HG03442 (cell line): Measurements from ENCODE around the gene EML4.

ENCODE experiments used
- ATAC-seq: cut with Tn5 transposase; IDR thresholded peaks from one replicate; pipeline ENCODE4 v1.9.1; 2021; ENCODE audit warnings: mild to moderate bottlenecking, moderate library complexity; ENCODE audit not compliant: unreplicated experiment

Gene EML4

DNA sequence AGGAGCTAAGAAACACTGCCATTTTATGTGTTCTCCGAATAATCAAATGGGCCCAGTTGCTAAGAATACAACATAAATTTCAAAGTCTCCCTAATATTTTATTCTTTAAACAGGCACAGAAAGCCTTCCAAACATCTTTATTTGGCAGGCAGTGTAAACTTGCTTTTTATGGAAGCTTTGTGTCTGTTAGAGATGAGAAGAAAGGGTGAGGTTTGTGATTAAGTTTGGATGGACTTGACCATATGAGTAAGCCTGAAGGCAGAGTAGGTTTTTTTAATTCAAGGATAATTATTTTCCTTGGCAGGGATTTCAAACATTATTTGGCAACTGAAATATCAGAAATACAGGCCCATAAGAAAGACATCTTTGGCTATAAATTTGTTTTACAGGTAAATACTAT, 129.0 kb downstream of the EML4 start:
- ATAC-seq, result no peak

DNA sequence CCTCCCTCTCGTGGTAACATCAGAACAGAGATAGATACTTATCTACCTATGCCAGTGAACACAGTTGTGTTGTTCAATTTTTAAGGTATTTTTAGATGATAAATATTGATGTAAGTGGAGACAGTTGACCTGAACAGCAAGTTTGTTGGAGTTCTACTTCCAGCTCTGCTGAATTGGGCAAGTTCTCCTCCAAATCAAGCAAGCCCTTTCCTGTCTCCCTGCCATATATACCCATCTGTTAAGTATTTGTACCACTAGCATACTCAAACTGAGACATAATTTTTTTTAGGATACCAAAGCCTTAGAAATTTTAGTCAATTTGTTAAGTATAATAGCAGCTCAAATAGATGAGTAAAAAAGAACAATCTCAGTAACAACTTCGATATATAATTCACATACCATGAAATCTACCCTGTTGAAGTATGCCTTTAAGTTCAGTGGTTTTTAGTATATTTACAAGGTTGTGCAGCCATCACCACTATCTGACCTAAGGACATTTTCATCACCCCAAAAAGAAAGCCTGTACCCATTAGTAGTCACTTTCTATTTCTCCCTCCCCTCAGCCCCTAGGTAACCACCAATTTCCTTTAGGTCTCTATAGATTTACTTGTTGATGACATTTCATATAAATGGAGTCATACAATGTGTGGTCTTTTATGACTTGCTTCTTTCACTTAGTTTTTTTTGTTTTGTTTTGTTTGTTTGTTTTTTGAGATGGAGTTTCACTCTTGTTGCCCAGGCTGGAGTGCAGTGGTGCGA, 130.0 kb downstream of the EML4 start:
- ATAC-seq, result no peak

DNA sequence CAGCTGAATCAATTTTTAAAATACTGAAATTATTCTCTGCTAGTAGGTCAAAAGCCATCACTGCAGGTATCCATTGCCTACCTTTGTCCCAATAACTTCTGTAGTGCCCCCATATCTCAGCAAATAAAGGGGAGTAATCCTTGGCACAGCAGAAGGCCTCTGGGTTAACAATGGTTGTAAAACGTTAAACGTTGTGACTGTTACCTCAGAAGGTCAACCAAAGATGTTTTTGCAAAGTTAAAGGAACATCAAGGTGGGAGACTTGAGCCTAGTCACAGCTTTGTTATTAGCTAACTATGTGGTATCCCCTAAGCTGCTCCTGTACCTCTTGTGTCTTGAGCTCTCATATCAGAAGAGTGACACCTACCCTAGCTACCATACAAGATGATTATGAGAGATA, 131.4 kb downstream of the EML4 start:
- no peak for ATAC-seq

DNA sequence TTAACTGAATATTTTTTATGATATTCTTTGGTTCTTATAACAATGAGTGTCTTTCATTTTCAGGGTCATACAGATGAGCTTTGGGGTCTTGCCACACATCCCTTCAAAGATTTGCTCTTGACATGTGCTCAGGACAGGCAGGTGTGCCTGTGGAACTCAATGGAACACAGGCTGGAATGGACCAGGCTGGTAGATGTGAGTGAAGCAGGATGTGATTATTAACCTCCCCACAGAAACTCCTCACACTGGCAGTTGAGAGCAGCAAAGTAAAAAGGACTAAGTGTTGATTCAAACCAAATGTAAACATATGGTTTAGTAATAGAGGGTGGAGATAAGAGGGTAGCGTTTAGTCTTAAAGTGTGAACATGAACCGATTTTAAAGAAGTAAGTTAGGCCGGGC, 134.1 kb downstream of the EML4 start:
- no peak for ATAC-seq

DNA sequence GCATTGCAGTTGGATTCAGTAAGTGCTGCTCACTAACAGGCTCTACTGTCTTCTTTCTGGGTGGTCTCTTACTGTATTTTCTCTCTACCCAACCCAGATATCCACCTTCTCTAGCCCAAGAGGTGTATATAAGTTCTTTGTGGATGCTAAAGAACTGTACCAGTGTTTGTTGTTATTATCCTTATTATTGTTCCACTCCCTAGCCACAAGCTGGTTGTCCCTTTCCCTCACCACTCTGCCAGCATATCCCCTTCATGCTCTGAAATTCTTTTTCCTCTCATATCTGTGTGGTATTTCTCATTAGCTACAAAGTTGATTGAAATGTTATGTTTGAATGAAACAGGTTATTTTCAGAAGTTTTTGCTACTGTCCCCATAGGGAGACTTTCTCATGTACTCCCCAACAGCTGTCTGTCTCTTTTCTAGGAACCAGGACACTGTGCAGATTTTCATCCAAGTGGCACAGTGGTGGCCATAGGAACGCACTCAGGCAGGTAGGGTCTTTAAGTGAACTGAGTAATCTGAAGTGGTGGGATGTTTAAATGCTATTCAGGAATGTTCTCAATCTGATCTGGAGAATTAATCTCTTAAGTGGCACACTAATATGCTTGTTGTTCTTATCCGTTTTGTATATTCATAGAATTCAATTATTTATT, 135.0 kb downstream of the EML4 start:
- ATAC-seq, result no peak

DNA sequence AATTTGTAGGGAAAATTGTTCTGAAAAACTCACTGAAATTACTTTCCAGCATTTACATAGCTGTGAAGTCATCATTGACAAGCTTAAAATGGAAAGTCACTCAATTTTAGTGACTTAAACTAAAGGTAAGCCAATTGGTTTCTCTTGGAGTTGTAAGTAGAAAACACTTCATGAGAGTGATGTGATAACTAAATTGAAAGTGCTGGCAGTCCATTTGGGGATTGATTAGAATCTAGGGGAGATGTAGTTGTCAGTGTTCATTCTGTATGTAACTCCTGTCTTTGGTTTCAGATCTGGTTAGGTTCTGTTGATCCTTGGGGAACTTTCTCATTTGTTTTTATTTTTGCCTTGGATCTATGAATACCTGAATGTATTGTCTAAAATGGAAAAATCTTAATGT, 138.0 kb downstream of the EML4 start:
- ATAC-seq, result no peak

DNA sequence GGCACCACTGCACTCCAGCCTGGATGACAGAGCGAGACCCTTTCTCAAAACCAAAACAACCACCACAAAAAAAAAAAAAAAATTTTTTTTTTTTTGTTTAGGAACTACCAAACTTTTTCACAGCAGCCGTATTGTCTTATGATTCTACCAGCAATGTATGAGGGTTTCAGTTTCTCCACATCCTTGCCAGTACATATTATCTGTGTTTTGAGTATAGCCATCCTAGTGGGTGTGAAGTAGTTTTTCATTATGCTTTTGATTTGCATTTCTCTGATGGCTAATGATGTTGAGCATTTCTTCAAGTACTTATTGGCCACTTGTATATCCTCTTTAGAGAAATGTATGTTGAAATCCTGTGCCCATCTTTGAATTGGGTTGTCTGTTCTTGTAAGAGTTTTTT, 140.2 kb downstream of the EML4 start:
- ATAC-seq, result no peak

DNA sequence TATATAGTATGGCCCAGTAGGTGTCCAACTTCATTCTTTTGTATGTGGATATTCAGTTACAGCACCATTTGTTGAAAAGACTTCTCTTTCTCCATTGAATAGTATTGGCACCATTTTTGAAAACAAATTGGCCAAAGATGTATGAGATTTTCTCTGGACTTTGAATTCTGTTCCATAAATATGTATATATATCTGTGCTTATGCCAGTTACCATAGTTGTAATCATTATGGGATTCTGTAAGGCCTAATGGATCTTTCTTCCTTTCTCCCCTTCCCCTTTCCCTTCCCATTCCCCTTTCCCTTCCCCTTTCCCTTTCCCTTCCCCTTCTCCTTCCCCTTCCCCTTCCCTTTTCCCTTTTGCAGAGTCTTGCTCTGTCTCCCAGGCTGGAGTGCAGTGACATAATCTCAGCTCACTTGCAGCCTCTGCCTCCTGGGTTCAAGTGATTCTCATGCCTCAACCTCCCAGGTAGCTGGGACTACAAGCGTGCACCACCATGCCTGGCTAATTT, 140.9 kb downstream of the EML4 start:
- no peak for ATAC-seq

DNA sequence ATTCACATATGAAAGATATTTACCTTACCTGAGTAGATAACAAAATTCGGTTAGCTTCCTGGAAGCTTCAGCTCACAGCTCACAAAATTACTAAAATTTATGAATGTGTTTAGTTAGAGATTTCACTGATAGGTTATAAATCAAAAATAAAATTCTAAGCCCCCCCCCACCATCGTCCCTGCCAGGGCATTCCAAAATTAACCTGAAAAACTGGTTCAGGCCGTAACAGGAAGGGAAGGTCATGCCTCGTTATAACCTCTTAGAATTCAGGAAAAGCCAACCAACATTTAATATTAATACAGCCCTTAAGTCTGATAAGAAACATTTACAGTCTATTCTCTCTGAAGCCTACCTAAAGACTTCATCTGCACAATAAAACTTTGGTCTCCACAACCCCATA, 143.0 kb downstream of the EML4 start:
- no peak for ATAC-seq

DNA sequence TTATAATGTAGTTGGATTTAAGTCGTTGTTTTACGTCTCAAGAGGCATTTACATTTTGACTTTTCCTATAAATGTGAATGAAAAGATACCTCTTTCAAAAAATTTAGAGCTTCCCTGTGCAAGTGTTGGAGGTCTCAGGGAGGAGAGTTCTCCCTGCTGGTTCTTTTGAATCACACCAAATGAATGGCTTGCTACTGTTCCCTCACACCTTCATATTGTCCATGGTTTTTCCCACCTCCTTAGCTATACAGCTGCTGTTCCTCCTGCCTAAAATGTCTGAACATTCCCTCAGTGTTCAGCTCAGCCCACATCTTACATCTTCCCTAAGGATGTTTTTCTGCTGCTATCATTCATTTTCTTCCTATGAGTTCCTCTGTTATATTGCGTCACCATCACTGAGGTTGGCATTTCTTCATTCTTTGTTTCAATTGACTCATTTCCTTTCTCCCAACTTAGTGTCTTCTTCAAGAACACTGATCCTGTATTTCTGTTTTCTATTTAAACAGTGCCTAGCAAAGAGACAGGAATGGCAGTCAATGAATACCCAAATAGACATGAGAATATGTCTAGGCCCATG, 145.8 kb downstream of the EML4 start:
- ATAC-seq, result no peak

DNA sequence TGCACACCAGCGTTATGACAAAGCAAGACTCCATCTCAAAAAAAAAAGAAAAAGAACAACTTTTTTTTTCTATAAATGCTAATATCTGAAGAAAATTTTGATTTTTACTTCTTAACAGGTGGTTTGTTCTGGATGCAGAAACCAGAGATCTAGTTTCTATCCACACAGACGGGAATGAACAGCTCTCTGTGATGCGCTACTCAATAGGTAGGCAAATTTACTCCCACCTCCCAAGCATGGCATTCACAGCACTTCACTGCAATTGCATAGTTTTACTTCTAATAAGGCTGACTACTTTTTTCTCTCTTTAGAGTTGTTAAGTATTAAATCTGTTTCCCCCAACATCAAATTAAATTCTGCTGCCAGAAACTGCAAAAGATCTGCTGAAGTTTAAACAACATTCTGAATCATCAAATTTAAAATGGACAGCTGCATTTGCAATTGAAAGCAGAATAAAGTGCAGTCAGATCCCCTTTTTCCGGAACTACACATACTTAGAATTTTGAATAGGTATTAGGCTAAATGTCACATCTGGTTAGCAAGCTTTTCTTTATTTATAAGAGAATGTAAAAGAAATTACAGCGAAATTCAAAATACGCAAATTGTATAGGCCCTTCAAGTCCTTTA, 146.8 kb downstream of the EML4 start:
- ATAC-seq, result no peak

DNA sequence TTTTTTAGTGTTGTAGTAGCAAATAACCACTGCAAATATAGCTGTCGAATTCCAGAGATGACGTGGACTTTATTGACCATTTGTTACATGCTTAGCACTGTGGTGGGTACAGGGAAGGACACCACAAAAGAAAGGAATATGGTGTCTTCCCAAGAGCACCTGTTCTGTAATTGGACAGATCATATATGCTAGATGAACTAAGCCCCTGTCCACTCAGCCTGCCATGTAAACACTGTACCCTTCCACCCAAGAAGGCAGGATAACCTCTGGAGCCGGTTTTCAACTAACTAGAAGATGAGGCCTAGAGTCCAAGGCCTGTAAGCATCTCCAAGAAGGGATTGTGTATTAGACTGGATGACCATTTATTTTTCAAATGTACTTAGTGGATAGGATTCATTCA, 147.8 kb downstream of the EML4 start:
- ATAC-seq, result no peak

DNA sequence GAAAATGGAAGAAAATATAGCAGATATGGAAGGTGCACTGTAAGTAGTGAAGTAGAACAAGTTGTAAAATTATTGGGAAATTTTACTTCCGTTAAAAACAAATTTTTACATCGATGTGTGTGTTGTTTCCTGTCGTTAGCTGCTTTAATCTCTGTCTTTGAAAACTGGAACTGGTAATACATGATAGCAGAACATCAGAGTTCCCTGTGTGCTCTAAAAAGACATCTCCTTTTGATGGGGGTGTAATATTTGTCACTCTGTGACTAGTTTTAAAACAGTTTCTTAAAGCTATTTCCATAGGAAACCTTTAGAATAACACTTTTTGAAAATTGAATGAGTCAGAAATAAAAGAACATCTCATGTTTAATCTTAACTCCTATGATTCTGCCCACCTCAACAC, 148.3 kb downstream of the EML4 start:
- no peak for ATAC-seq

DNA sequence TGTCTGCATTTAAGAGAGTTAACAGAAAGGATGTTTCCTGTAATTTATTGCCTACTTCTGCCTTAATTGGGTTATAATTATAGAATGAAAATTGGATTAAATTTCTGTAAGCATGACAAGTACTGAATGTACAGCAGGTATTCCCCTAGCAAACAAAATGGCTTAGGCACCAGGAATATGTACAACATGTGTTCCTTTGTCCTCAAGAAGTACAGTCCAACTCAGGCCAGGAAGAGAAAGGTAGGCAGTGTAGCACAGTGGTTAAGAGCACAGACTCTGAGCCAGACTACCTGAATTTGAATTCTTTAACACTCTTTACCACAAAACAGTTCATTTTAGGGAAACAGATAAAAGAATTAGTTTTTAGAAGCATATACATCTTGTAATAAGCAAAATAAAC, 148.8 kb downstream of the EML4 start:
- no peak for ATAC-seq

DNA sequence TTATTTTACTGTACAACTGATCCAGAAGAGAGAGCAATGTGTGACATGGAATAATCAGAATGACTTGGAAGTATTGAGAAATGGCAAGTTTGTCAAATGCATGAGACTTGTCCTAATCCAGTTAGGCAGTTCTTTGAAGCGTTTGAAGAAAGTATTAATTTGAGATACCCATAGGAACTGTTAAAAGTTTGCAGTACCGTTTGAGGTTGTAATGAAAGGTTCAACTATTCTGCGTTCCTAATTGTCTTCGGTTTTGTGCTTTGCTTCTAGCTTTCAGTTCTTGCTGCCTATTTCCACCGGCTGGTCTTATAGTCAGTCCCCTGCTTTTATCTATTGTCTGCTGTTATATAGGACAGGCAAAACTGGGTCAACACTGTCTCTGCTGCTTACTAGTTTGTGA, 150.1 kb downstream of the EML4 start:
- ATAC-seq, result no peak

DNA sequence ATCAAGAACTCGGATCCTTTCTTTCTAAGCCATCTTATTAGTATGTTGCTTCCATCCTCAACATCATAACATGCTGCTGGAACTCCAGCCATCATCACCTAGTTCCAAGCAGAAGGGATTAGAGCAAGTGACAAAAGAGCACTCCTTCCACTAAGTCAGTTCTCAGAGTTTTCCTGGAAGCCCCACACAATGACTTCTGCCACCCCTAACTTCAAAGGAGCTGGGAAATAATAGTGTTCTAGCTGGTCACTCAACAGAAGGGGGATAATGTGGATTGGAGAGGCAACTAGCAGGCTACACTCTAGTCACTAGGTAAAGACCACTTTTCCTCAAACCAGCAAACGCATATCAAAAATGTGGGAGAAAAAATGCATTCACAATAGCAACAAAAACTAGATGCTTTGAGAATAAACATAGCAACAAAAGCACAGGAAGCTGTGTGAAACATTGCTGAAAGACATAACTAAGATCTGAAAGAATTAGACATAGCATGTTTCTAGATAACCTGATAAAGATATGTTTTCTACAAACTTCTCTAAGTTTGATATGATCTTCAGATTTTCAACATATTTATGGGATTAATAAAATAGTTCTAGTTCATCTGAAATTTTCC, 152.4 kb downstream of the EML4 start:
- no peak for ATAC-seq

DNA sequence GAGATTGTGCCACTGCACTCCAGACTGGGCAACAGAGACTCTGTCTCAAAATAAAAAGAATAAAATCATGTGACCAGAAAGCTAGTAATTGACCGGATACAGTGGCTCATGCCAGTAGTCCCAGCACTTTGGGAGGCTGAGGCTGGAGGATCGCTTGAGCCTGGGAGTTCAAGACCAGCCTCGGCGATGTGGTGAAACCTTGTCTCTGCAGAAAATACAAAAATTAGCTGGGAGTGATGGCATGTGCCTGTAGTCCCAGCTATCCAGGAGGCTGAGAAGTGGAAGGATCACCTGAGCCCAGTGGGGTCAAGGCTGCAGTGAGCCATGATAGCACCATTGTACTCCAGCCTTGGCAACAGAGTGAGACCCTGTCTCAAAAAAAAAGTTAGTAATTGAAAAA, 155.1 kb downstream of the EML4 start:
- ATAC-seq, result no peak

DNA sequence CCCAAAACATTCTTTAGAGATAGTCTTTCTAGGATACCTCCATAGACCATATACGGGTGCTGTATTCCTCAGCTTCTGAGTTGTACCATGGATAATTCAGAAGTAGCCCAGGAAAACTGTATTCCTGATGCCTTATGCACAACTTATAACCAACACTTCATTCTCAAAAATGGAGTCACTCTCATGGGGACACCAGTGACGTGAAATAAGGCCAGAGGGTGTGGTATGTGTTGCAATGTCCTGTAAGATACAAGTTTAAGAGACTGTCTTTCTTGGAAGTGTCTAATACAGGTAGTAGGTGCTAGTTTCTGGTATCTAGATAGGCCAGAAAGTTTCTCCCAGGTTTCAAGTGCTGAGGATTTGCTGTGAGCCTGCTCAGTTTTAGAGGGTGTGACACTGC, 155.8 kb downstream of the EML4 start:
- no peak for ATAC-seq

DNA sequence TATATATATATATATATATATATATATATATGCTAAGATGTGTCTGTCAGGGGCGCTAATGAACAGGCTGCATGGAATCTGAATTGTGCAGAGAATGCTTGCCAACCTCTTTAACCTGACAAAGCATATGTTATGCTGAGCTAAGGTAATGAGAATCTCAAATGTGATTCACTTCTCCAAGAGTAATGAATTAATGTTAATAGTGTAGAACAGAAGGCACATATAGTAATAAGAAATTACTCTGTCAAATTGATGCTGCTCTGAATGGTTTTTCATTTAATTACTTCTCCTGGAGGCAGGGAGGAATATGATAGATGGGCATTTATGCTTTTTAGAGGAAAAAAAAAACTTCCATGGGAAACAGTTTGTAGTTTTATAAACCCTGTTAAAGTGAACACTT, 156.5 kb downstream of the EML4 start:
- ATAC-seq, result no peak

DNA sequence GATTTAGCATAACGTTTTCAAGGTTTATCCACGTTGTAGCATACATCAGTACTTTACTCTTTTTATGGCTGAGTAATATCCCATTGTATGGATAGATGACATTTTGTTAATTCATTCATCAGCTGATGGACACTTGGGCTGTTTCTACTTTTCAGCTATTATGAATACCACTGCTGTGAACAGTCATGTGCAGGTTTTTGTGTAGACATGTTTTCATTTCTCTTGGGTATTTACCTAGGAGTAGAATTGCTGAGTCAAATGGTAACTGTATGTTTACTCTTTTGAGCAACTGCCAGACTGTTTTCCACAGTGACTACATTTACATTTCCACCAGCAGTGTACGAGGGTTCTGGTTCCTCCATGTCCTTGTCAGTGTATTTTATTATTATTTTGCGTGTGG, 158.0 kb downstream of the EML4 start:
- ATAC-seq, result peak; percentile 64

DNA sequence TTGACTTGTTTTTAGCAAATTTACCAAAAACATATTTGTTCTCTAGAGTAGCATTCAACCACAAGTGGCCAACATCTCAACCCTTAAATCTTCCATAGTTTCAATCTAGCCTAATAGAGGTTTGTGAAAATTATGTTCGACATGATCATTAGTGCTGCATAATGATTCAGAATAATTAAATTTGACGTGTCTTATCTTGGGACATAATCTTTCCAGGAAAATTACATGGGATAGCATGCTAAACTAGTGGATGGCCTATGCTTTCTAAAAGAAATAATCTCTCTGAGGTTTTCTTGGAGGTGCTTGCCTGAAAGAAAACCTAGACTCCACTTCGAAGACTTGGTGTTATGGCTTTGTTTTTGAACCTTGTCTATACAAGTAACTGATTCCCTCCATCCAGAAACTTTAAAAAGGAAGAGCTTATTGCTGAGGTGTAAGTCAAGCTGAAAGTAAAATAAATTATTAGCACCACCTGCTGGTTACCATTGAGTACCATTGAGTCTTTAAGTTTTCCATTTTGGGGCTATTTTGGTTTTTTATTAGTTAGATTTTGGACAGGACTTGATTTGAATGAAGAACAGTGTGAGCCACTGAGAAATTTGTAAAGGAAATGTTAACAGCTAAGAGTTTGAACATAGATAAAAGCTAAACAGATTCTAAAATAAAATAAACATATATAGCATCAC, 159.1 kb downstream of the EML4 start:
- ATAC-seq, result no peak
